Mesenchymal stem cell (in vitro differentiated cells and primary cell): ENCODE data around the gene LMNTD1.

ENCODE experiments used
- DNase-seq: peaks from one replicate; pipeline ENCODE4 v3.0.0-alpha.2; 2013
- H2AFZ ChIP-seq: one replicate; pipeline ENCODE4 v1.6.1; 2013; ENCODE audit warnings: low read depth, mild to moderate bottlenecking, control low read depth, inconsistent platforms, low read length, moderate library complexity
- H2AK5ac ChIP-seq: 2 replicates; pipeline ENCODE4 v1.6.1; 2013; ENCODE audit warnings: low read length, moderate library complexity, mild to moderate bottlenecking, inconsistent platforms; ENCODE audit not compliant: severe bottlenecking
- H2BK120ac ChIP-seq: one replicate; pipeline ENCODE4 v1.6.1; 2013; ENCODE audit warnings: low read depth, mild to moderate bottlenecking, inconsistent platforms, low read length, moderate library complexity
- H2BK12ac ChIP-seq, 2 experiments: one replicate each; pipeline ENCODE4 v1.6.1; 2013; ENCODE audit warnings: inconsistent platforms in 2 of 2, low read length in 2 of 2, mild to moderate bottlenecking in 2 of 2, moderate library complexity in 2 of 2, control low read depth in 1 of 2
- H2BK15ac ChIP-seq: one replicate; pipeline ENCODE4 v1.6.1; 2013; ENCODE audit warnings: mild to moderate bottlenecking, low read depth, inconsistent platforms; ENCODE audit not compliant: poor library complexity, severe bottlenecking
- H2BK5ac ChIP-seq: 2 replicates; pipeline ENCODE4 v1.6.1; 2013; ENCODE audit warnings: low read depth, mild to moderate bottlenecking, low read length, control low read depth, inconsistent platforms; ENCODE audit not compliant: poor library complexity, severe bottlenecking
- H3K14ac ChIP-seq, 2 experiments: one replicate each; pipeline ENCODE4 v1.6.1; 2013; ENCODE audit warnings: inconsistent platforms in 2 of 2, low read length in 2 of 2, control low read depth in 1 of 2, mild to moderate bottlenecking in 1 of 2, moderate library complexity in 1 of 2
- H3K18ac ChIP-seq, 2 experiments: one replicate each; pipeline ENCODE4 v1.6.1; 2013; ENCODE audit warnings: inconsistent platforms in 2 of 2, low read length in 2 of 2, control low read depth in 1 of 2, low read depth in 1 of 2, mild to moderate bottlenecking in 1 of 2
- H3K23ac ChIP-seq, 2 experiments: one replicate each; pipeline ENCODE4 v1.6.1; 2013; ENCODE audit warnings: inconsistent platforms in 2 of 2, low read length in 2 of 2, mild to moderate bottlenecking in 2 of 2, moderate library complexity in 2 of 2, control low read depth in 1 of 2
- H3K27ac ChIP-seq: 2 replicates; pipeline ENCODE4 v1.5.1; 2013; ENCODE audit warnings: mild to moderate bottlenecking, moderate library complexity, low read length, control low read depth, inconsistent platforms; ENCODE audit not compliant: poor library complexity, severe bottlenecking
- H3K27me3 ChIP-seq, 2 experiments: 2 replicates each; pipeline versions ENCODE4 v1.6.1 to v1.7.0; 2013; ENCODE audit warnings: low read length in 2 of 2, mild to moderate bottlenecking in 2 of 2, moderate library complexity in 2 of 2, control low read depth in 1 of 2, inconsistent platforms in 1 of 2; ENCODE audit not compliant: control insufficient read depth in 1 of 2, insufficient read depth in 1 of 2
- H3K36me3 ChIP-seq, 2 experiments: 2 replicates each; pipeline versions ENCODE4 v1.6.1 to v1.7.0; 2013; ENCODE audit warnings: low read length in 2 of 2, control low read depth in 1 of 2, inconsistent platforms in 1 of 2, low read depth in 1 of 2, mild to moderate bottlenecking in 1 of 2; ENCODE audit not compliant: insufficient read depth in 2 of 2, control insufficient read depth in 1 of 2
- H3K4ac ChIP-seq, 2 experiments: one replicate each; pipeline ENCODE4 v1.6.1; 2013; ENCODE audit warnings: inconsistent platforms in 2 of 2, low read length in 2 of 2, mild to moderate bottlenecking in 2 of 2, moderate library complexity in 2 of 2, control low read depth in 1 of 2, low read depth in 1 of 2
- H3K4me1 ChIP-seq: 2 replicates; pipeline ENCODE4 v1.6.1; 2013; ENCODE audit warnings: low read depth, low read length, control low read depth; ENCODE audit not compliant: control insufficient read depth, insufficient read depth
- H3K4me2 ChIP-seq: 2 replicates; pipeline ENCODE4 v1.6.1; 2013; ENCODE audit warnings: low read length, mild to moderate bottlenecking, inconsistent platforms; ENCODE audit not compliant: poor library complexity, severe bottlenecking
- H3K4me3 ChIP-seq, 2 experiments: 2 replicates each; pipeline versions ENCODE4 v1.5.1 to v1.7.0; 2013; ENCODE audit warnings: low read length in 2 of 2, mild to moderate bottlenecking in 2 of 2, control low read depth in 1 of 2, low read depth in 1 of 2; ENCODE audit not compliant: insufficient read depth in 1 of 2
- H3K79me1 ChIP-seq: replicated peaks from 2 replicates; pipeline ENCODE4 v1.6.1; 2013; ENCODE audit warnings: mild to moderate bottlenecking, control low read depth, low read length, inconsistent platforms; ENCODE audit not compliant: poor library complexity, severe bottlenecking
- H3K9ac ChIP-seq: 2 replicates; pipeline ENCODE4 v1.7.0; 2013; ENCODE audit warnings: mild to moderate bottlenecking, low read length, moderate library complexity
- H3K9me3 ChIP-seq: 2 replicates; pipeline ENCODE4 v1.7.0; 2013; ENCODE audit warnings: mild to moderate bottlenecking, low read length; ENCODE audit not compliant: control insufficient read depth
- H4K8ac ChIP-seq: one replicate; pipeline ENCODE4 v1.6.1; 2013; ENCODE audit warnings: inconsistent platforms, mild to moderate bottlenecking, low read length, moderate library complexity
- H4K91ac ChIP-seq: one replicate; pipeline ENCODE4 v1.6.1; 2013; ENCODE audit warnings: mild to moderate bottlenecking, low read length, inconsistent platforms
- WGBS: methylation state at CpG from one replicate; pipeline ENCODE4 v1.1.7; 2013; ENCODE audit warnings: mixed read lengths; 5-methylcytosine and 5-hydroxymethylcytosine counted together

LMNTD1 gene

GRCh38 chr12:25585662-25586061 lies 32.6 kb upstream of the LMNTD1 start:
- H2AK5ac ChIP-seq = no peak overlapping the region
- no peak overlapping the region for H2BK15ac ChIP-seq
- no peak overlapping the region for H3K18ac ChIP-seq
- H3K4me1 ChIP-seq = no peaks in the 10 kb centered on the region
- H3K23ac ChIP-seq = no peak overlapping the region
- H3K79me1 ChIP-seq = no peaks in the 10 kb centered on the region
- no peak overlapping the region for H4K91ac ChIP-seq
- no peak overlapping the region for H3K4me3 ChIP-seq
- H2BK5ac ChIP-seq = no peak overlapping the region
- no peak overlapping the region for H3K14ac ChIP-seq
- no peak overlapping the region for H2BK12ac ChIP-seq
- H3K4me2 ChIP-seq = no peak overlapping the region
- no peak overlapping the region for H2BK120ac ChIP-seq
- no peak overlapping the region for H2AFZ ChIP-seq
- H3K4ac ChIP-seq = no peak overlapping the region
- H3K36me3 ChIP-seq = no peaks in the 10 kb centered on the region
- no peak overlapping the region for H3K27ac ChIP-seq
- peak overlapping the region; percentile 31 for H3K9ac ChIP-seq
- DNase-seq = no peak
- H3K27me3 ChIP-seq = no peaks in the 10 kb centered on the region
- H3K9me3 ChIP-seq = peaks cover 36% of the 10 kb centered on the region
- no peak overlapping the region for H4K8ac ChIP-seq
- WGBS = 91% methylated on average over 4 of the region's 5 CpGs

DNA sequence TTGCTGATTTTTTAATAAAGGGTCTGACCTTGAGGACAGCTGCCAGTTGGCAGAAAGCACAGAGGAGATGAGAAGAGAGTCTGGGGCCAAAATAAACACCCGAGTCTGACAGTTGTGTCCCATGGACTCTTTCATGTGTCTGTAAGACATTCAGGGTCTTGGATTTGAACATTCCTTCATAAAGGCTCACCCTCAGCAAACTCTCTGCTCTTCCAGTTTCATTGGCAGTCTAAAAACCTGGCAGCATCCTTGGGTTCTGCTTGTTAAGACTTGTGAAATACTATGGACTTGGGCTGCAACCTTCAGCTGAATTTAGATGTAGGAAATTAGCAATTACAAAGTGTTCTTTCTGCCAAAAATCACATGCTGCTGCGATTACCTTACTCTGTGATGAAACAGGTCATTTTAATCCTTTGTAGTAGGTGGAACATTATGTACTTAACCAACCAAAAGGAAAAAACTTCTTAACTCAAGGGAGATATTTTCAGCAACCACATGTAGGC lies 32.0 kb upstream of the LMNTD1 start:
- Histone ChIP-seq H3K4me2 (no peak overlapping the region), H3K27ac (no peak overlapping the region), H3K9me3 (peaks cover 32% of the 10 kb centered on the region), H4K91ac (no peak overlapping the region), H3K9ac (peak overlapping the region; percentile 31), H3K18ac (no peak overlapping the region), H4K8ac (no peak overlapping the region), H2BK5ac (no peak overlapping the region), H2AK5ac (no peak overlapping the region), H3K79me1 (no peaks in the 10 kb centered on the region), H3K4ac (no peak overlapping the region), H2AFZ (no peak overlapping the region), H3K27me3 (no peaks in the 10 kb centered on the region), H2BK120ac (no peak overlapping the region), H3K14ac (no peak overlapping the region), H3K4me3 (no peak overlapping the region), H3K36me3 (no peaks in the 10 kb centered on the region), H3K23ac (no peak overlapping the region), H2BK15ac (no peak overlapping the region), H2BK12ac (no peak overlapping the region), H3K4me1 (no peaks in the 10 kb centered on the region)
- DNase-seq = no peak
- 80% methylated on average over 1 of the region's 2 CpGs for WGBS

GRCh38 chr12:25584596-25584995 lies 31.5 kb upstream of the LMNTD1 start:
- no peak for DNase-seq
- Histone ChIP-seq H3K4me1 (no peaks in the 10 kb centered on the region), H2BK120ac (no peak overlapping the region), H3K27ac (no peak overlapping the region), H2BK5ac (no peak overlapping the region), H3K14ac (no peak overlapping the region), H4K91ac (no peak overlapping the region), H3K4me3 (no peak overlapping the region), H2AFZ (no peak overlapping the region), H3K27me3 (no peaks in the 10 kb centered on the region), H3K23ac (no peak overlapping the region), H2AK5ac (no peak overlapping the region), H3K18ac (no peak overlapping the region), H3K4ac (no peak overlapping the region), H4K8ac (no peak overlapping the region), H2BK12ac (no peak overlapping the region), H3K9ac (peak overlapping the region; percentile 13), H3K79me1 (no peaks in the 10 kb centered on the region), H3K36me3 (no peaks in the 10 kb centered on the region), H3K9me3 (peaks cover 30% of the 10 kb centered on the region), H2BK15ac (no peak overlapping the region), H3K4me2 (no peak overlapping the region)
- WGBS = 73% methylated on average over 3 of the region's 5 CpGs

GRCh38 chr12:25583545-25583944 lies 30.5 kb upstream of the LMNTD1 start:
- no peak overlapping the region for H2BK5ac ChIP-seq
- no peak overlapping the region for H2AK5ac ChIP-seq
- H2BK15ac ChIP-seq = no peak overlapping the region
- DNase-seq = no peak
- no peak overlapping the region for H3K4me2 ChIP-seq
- no peak overlapping the region for H2BK12ac ChIP-seq
- no peak overlapping the region for H3K4me3 ChIP-seq
- no peak overlapping the region for H3K27ac ChIP-seq
- no peaks in the 10 kb centered on the region for H3K36me3 ChIP-seq
- no peak overlapping the region for H3K14ac ChIP-seq
- H3K9ac ChIP-seq = no peak overlapping the region
- H3K79me1 ChIP-seq = no peaks in the 10 kb centered on the region
- 49% methylated on average over 3 of the region's 3 CpGs for WGBS
- H3K18ac ChIP-seq = no peak overlapping the region
- H3K4ac ChIP-seq = no peak overlapping the region
- H3K9me3 ChIP-seq = peaks cover 22% of the 10 kb centered on the region
- H3K4me1 ChIP-seq = no peaks in the 10 kb centered on the region
- no peak overlapping the region for H4K91ac ChIP-seq
- H2BK120ac ChIP-seq = no peak overlapping the region
- H3K27me3 ChIP-seq = no peaks in the 10 kb centered on the region
- H2AFZ ChIP-seq = no peak overlapping the region
- H4K8ac ChIP-seq = no peak overlapping the region
- no peak overlapping the region for H3K23ac ChIP-seq
